OCI-LY7 (cell line): ENCODE measurements around the gene BSND. TPM values are rescaled to one million over a fixed set of nuclear protein-coding genes. Genes with fewer than 3 reads are reported as not detected.
"Not testable (repeated sequence)": the region's sequence is repeated elsewhere in the genome, so short reads cannot be mapped to it uniquely, and the experiment has no call there.

Experiments used
- BruUV-seq: library from RNA; stranded (reverse); fragments of 400-500 nt; replicated peaks from 2 replicates; lab custom pipeline; 2021; lab: Mats Ljungman, UMichigan
- CTCF ChIA-PET: fragments of 300-600 bp; sonication (Branson Sonifier 250); formaldehyde crosslinking; loops from one replicate; lab custom pipeline; 2022; ENCODE audit warnings: antibody characterized with exemption; ENCODE audit not compliant: unreplicated experiment; lab: Charles Lee
- POLR2A ChIA-PET: fragments of 300-600 bp; sonication (Branson Sonifier 250); formaldehyde crosslinking; loops from one replicate; lab custom pipeline; 2022; ENCODE audit warnings: antibody characterized with exemption; lab: Charles Lee
- DNase-seq: peaks from one replicate; pipeline ENCODE4 v3.0.0-alpha.2; 2015; ENCODE audit warnings: low spot score
- H2AFZ ChIP-seq: fragments of 200-600 bp; sonication (generic), shearing (Covaris generic); 2 replicates; pipeline ENCODE4 v1.6.1; 2014; ENCODE audit warnings: mild to moderate bottlenecking, antibody characterized with exemption, low read length, moderate library complexity
- H3K27ac ChIP-seq: fragments of 200-600 bp; sonication (generic); 2 replicates; pipeline ENCODE4 v1.5.1; 2014; ENCODE audit warnings: mixed run types, low read depth, mild to moderate bottlenecking, moderate library complexity, low read length, inconsistent platforms; ENCODE audit not compliant: poor library complexity, severe bottlenecking
- H3K36me3 ChIP-seq: fragments of 200-600 bp; sonication (generic); 2 replicates; pipeline ENCODE4 v1.6.1; 2014; ENCODE audit warnings: mild to moderate bottlenecking, antibody characterized with exemption, low read length, moderate library complexity, mixed read lengths; ENCODE audit not compliant: insufficient read depth
- H3K4me1 ChIP-seq: fragments of 200-600 bp; sonication (generic); 2 replicates; pipeline ENCODE4 v1.5.1; 2014; ENCODE audit warnings: mild to moderate bottlenecking, low read length; ENCODE audit not compliant: insufficient read depth, poor library complexity, severe bottlenecking
- H3K4me2 ChIP-seq: fragments of 200-600 bp; sonication (generic); 2 replicates; pipeline ENCODE4 v1.6.1; 2014; ENCODE audit warnings: mild to moderate bottlenecking, low read length
- H3K4me3 ChIP-seq: fragments of 200-600 bp; sonication (generic); 2 replicates; pipeline ENCODE4 v1.5.1; 2014; ENCODE audit warnings: mild to moderate bottlenecking, low read depth, low read length; ENCODE audit not compliant: poor library complexity, severe bottlenecking
- H3K79me2 ChIP-seq: fragments of 200-600 bp; sonication (generic); 2 replicates; pipeline ENCODE4 v1.6.1; 2016; ENCODE audit warnings: low read depth, mild to moderate bottlenecking, low read length, moderate library complexity, mixed read lengths; ENCODE audit not compliant: insufficient read depth
- H3K9me2 ChIP-seq: fragments of 200-600 bp; sonication (generic); 2 replicates; pipeline ENCODE4 v1.6.1; 2016; ENCODE audit warnings: mild to moderate bottlenecking, low read length, mixed read lengths; ENCODE audit not compliant: insufficient read depth
- H3K9me3 ChIP-seq: fragments of 200-600 bp; sonication (generic); 2 replicates; pipeline ENCODE4 v1.6.1; 2014; ENCODE audit warnings: mild to moderate bottlenecking, mixed run types, low read length, mixed read lengths
- H4K20me1 ChIP-seq: fragments of 200-600 bp; sonication (generic); 2 replicates; pipeline ENCODE4 v1.6.1; 2014; ENCODE audit warnings: mild to moderate bottlenecking, antibody characterized with exemption, low read length, moderate library complexity, mixed read lengths; ENCODE audit not compliant: insufficient read depth
- CTCF ChIP-seq: fragments of 200-600 bp; sonication (generic); conservative IDR thresholded peaks from 2 replicates; pipeline ENCODE4 v1.5.1; 2014; ENCODE audit warnings: mild to moderate bottlenecking, antibody characterized with exemption, low read length, moderate library complexity, mixed read lengths
- EZH2phosphoT487 ChIP-seq: fragments of 200-600 bp; sonication (generic); IDR thresholded peaks from 2 replicates; pipeline ENCODE4 v1.6.1; 2018; ENCODE audit warnings: low read depth, borderline replicate concordance, mild to moderate bottlenecking, mixed run types, antibody characterized with exemption, low read length, moderate library complexity, mixed read lengths
- intact Hi-C: fragments of 100-400 bp; cut with micrococcal nuclease; formaldehyde crosslinking; loops from one replicate; pipeline ENCODE4 v1.10.0; 2022; ENCODE audit not compliant: unreplicated experiment
- total RNA-seq, 2 experiments: library from RNA; depleted of rRNA in 1 of 2; stranded (reverse); fragments of >200 nt in 1 of 2; shearing (Covaris generic) in 1 of 2; gene quantifications; 2 replicates each; pipeline ENCODE4 v1.2.3, GENCODE V29; 2014 to 2022

BSND gene
- total RNA-seq, 2 experiments from 2014 or later = not detected

GRCh38 chr1:54956726-54957125, 42.0 kb upstream of the BSND start:
- ChIA-PET CTCF (interaction anchor here (1.1 kb wide), 1 partner anchor 12 kb away, joined by 3 read pairs; no protein-coding TSS in a partner anchor), POLR2A (no interaction called here)
- TF ChIP-seq CTCF (no peak), EZH2phosphoT487 (no peak)
- Histone ChIP-seq H4K20me1 (no peaks in the 10 kb centered on the region), H3K79me2 (no peaks in the 10 kb centered on the region), H3K27ac (no peak overlapping the region), H2AFZ (no peak overlapping the region), H3K4me3 (no peak overlapping the region), H3K4me1 (no peaks in the 10 kb centered on the region), H3K9me2 (no peaks in the 10 kb centered on the region), H3K4me2 (no peak overlapping the region), H3K36me3 (no peaks in the 10 kb centered on the region), H3K9me3 (peaks cover 13% of the 10 kb centered on the region; the same call in 1 of the 2 replicates)
- intact Hi-C loops = no loop called here
- no TSS peak for BruUV-seq
- no peak for DNase-seq

DNA sequence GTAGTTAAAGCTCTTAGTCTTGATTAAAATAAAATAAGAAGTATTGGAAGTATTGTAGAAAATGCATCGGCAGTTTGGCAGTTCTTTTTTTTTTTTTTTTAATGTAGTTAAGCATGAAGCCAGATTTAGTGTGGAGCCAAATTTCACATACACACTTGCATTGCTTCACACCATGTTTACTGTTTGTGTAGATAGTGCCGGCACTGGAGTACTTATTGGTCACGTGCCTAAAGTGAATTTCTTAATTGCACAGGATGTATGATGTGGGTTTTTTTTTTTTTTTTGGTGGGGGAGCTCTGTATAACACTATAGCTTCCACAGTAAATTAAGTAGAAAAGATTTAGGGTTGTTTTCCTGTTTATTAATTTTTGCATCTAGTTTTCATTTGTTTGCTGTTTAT, 39.5 kb upstream of the BSND start:
- Histone ChIP-seq H3K36me3 (no peaks in the 10 kb centered on the region), H3K27ac (no peak overlapping the region), H3K4me3 (no peak overlapping the region), H3K9me2 (no peaks in the 10 kb centered on the region), H3K4me2 (no peak overlapping the region), H4K20me1 (no peaks in the 10 kb centered on the region), H3K4me1 (no peaks in the 10 kb centered on the region), H3K9me3 (peaks cover 13% of the 10 kb centered on the region; the same call in 1 of the 2 replicates), H3K79me2 (no peaks in the 10 kb centered on the region), H2AFZ (no peak overlapping the region)
- ChIA-PET CTCF (no interaction called here), POLR2A (no interaction called here)
- intact Hi-C loops = no loop called here
- no TSS peak for BruUV-seq
- TF ChIP-seq EZH2phosphoT487 (no peak), CTCF (no peak)
- no peak for DNase-seq

DNA sequence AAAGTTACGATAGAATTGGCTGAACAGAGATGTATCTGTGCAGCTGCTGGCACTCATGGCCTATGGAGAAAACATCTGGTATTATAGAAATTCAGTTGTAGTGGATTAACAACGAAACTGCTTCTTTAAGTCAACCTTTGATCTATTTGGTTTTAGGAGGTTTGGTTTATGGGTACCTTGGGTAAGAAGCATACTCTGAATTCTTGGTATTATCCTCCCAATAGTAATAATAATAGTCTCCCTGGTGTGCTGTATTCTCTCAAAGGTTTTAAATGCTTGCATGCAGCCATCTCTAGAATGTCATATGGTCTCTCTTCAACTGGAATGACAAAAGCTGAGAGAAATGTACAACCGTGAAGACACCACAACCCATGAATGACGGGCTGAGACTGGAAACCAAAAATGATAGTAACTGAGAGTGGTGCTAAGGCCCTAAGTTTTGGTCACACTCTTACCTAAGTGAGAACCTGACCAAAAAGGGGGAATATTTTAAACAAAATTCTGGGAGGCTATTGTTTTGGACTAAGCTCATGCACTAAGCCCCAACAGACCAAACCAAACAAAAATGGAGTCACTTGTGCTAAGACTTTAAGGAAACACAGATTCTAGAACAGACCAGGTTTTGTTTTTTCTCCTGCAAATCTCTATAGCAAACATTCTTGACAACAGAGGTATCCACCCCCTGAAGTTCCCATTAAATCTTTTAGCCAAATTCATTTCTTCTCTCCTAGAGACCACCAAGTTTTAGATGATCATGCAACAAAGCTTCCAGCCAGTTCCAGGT, 35.9 kb upstream of the BSND start:
- H3K27ac ChIP-seq = no peak overlapping the region
- H3K4me2 ChIP-seq = no peak overlapping the region
- ChIA-PET POLR2A (interaction anchor here (1.7 kb wide), 1 partner anchor 18 kb away, joined by 3 read pairs; no protein-coding TSS in a partner anchor), CTCF (no interaction called here)
- peaks cover 11% of the 10 kb centered on the region for H3K4me1 ChIP-seq
- H3K9me3 ChIP-seq = peaks cover 13% of the 10 kb centered on the region; the same call in 1 of the 2 replicates
- H2AFZ ChIP-seq = no peak overlapping the region
- H4K20me1 ChIP-seq = no peaks in the 10 kb centered on the region
- no peak overlapping the region for H3K4me3 ChIP-seq
- no peaks in the 10 kb centered on the region for H3K36me3 ChIP-seq
- H3K79me2 ChIP-seq = no peaks in the 10 kb centered on the region
- no peaks in the 10 kb centered on the region for H3K9me2 ChIP-seq
- TF ChIP-seq CTCF (no peak), EZH2phosphoT487 (no peak)
- no peak for DNase-seq
- intact Hi-C loops = no loop called here
- no TSS peak for BruUV-seq

GRCh38 chr1:54963829-54964228, 34.9 kb upstream of the BSND start:
- DNase-seq, H4K20me1 ChIP-seq, H3K4me3 ChIP-seq, H3K4me2 ChIP-seq, H3K9me3 ChIP-seq, CTCF ChIA-PET, H3K79me2 ChIP-seq, H3K36me3 ChIP-seq, H2AFZ ChIP-seq, BruUV-seq, intact Hi-C loops, H3K27ac ChIP-seq, H3K9me2 ChIP-seq: not testable (repeated sequence)
- POLR2A ChIA-PET = interaction anchor here (1.7 kb wide), 1 partner anchor 19 kb away, joined by 3 read pairs; no protein-coding TSS in a partner anchor
- H3K4me1 ChIP-seq = peaks cover 11% of the 10 kb centered on the region
